HEK293 (cell line): ENCODE data around the gene RPRD1A.

Experiments
- CTCF ChIP-seq: fragments of 450-650 bp; formaldehyde crosslinking; IDR thresholded peaks from 2 replicates; pipeline ENCODE4 v1.5.1; 2016; ENCODE audit warnings: missing biosample characterization, missing genetic modification characterization
- GLIS2 ChIP-seq: fragments of 450-650 bp; formaldehyde crosslinking; IDR thresholded peaks from 2 replicates; pipeline ENCODE4 v1.5.1; 2016; ENCODE audit warnings: missing biosample characterization, missing genetic modification characterization
- YY1 ChIP-seq: fragments of 450-650 bp; formaldehyde crosslinking; IDR thresholded peaks from 2 replicates; pipeline ENCODE4 v1.5.1; 2018; ENCODE audit warnings: missing biosample characterization, missing genetic modification characterization
- ZBTB10 ChIP-seq: fragments of 450-650 bp; formaldehyde crosslinking; IDR thresholded peaks from 2 replicates; pipeline ENCODE4 v1.5.1; 2016; ENCODE audit warnings: missing biosample characterization, missing genetic modification characterization
- ZFP3 ChIP-seq: fragments of 450-650 bp; formaldehyde crosslinking; IDR thresholded peaks from 2 replicates; pipeline ENCODE4 v1.5.1; 2016; ENCODE audit warnings: low read depth, missing biosample characterization, missing genetic modification characterization
- ZFP41 ChIP-seq: fragments of 450-650 bp; formaldehyde crosslinking; IDR thresholded peaks from 2 replicates; pipeline ENCODE4 v1.5.1; 2016; ENCODE audit warnings: missing biosample characterization, missing genetic modification characterization, borderline replicate concordance
- ZNF114 ChIP-seq: fragments of 450-650 bp; formaldehyde crosslinking; IDR thresholded peaks from 2 replicates; pipeline ENCODE4 v1.5.0; 2017; ENCODE audit warnings: missing biosample characterization, missing genetic modification characterization
- ZNF510 ChIP-seq: fragments of 450-650 bp; formaldehyde crosslinking; IDR thresholded peaks from 2 replicates; pipeline ENCODE4 v1.5.1; 2018; ENCODE audit warnings: mild to moderate bottlenecking, missing genetic modification characterization, missing biosample characterization; ENCODE audit not compliant: insufficient replicate concordance
- ZNF830 ChIP-seq: fragments of 450-650 bp; IDR thresholded peaks from 2 replicates; pipeline ENCODE4 v1.5.0; 2018; ENCODE audit warnings: missing biosample characterization, missing genetic modification characterization, low read depth, mild to moderate bottlenecking, moderate library complexity

GRCh38 chr18:35982409-35983114, 84.8 kb downstream of the RPRD1A start:
- no peak for TF ChIP-seq ZFP41 (tag by site-specific recombination)
- TF ChIP-seq ZNF830 = no peak
- TF ChIP-seq ZNF114 (tag by site-specific recombination) = no peak
- no peak for TF ChIP-seq YY1 (tag by site-specific recombination)
- TF ChIP-seq ZNF510 (tag by site-specific recombination) = no peak
- no peak for TF ChIP-seq GLIS2
- TF ChIP-seq CTCF (tag by site-specific recombination) = no peak
- no peak for TF ChIP-seq ZFP3
- TF ChIP-seq ZBTB10 (tag by site-specific recombination) = no peak
